HG03354 (cell line): ENCODE results near the gene USH1C.

ENCODE experiments used
- ATAC-seq: cut with Tn5 transposase; IDR thresholded peaks from one replicate; pipeline ENCODE4 v1.9.1; 2021; ENCODE audit warnings: mild to moderate bottlenecking; ENCODE audit not compliant: unreplicated experiment, poor library complexity, severe bottlenecking

The USH1C gene

DNA sequence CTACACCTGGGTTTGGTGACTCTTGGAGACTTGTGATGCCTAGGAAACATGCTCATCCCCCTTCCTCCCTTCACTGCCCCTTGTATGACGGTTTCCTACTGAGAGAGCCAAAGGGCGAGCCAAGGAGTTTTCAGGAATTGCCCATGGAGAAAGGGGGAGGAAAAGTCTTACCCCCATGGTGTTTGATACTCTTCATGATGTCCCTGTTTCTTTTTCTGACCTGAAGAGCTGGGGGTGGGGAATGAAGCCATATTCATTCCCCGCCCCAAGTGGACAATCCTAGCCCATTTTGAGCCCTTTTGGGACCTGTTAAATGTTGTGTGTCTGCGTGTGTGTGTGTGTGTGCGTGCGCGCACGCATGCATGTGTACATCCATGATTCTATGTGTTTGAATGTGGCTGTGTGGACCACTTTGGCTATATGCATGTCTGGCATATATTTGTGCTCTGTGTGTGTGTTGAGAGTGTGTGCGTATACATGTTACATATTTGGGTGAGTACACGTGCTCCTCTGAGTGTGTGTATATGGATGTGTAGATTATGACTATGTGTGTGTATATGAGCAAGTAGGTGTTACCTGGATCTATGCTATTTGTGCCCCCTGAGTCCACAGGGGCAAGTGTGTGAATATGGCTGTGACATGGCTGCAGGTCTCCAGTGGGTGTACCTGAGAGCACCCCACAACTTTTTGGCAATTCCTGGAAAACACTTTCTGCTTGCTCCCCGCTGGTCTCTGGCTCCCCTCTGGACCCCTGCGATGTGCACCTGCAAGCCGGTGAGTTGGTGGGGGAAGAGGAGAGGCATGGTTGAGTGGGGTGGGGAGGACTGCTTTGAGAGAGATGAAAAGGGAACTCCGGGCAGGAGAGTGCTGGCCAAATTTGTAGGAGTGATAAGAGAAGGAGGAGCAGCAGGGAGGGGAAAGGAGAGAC, 27.5 kb upstream of the USH1C start:
- no peak for ATAC-seq

DNA sequence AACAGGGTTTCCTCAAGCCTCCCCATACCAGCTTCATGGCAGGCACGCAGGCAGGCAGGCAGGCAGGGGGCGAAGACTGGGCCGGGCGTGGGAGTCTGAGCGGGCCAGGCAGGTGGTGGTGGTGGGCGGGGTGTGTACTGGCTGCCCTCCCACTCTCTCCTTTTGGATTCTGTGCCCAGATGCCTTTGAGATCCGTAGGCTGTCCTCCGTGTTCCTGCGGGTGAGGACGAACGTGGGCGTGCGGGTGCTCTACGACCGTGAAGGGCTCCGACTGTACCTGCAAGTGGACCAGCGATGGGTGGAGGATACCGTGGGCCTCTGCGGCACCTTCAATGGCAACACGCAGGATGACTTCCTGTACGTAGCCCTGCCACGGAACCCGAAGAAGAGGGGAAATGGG, 25.8 kb upstream of the USH1C start:
- ATAC-seq = no peak

DNA sequence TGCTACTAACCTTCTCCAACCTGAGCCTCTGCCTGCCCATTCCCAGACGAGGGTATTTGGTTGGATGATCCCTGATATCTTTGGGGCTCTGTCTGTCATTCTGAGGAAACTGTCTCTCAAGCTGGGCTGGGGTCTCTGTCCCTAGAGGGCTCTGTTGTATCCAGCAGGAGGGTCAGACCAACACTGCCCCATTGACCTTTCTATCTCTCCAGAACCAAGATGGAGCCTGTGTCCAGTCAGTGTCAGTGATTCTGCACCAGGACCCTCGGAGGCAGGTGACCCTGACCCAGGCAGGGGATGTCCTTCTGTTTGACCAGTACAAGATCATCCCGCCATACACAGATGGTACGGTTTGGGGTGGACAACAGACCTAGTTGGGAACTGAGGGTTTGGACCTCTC, 24.7 kb upstream of the USH1C start:
- ATAC-seq = no peak

DNA sequence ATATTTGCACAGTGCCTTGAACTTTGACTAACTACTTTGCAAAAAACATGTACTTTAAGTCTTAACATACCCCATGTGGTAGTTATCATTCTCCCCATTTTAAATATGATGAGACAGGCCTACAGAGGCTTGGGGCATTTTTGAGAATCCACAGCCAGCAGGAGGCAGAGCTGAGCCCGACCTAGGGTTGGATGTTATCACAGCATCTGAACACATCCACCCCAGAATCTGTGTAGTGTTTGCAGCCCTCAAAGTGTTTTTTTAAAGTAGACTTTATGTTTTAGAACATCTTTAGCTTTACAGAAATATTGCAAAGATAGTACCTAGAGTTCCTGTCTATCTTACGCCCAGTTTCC, 20.4 kb upstream of the USH1C start:
- no peak for ATAC-seq

DNA sequence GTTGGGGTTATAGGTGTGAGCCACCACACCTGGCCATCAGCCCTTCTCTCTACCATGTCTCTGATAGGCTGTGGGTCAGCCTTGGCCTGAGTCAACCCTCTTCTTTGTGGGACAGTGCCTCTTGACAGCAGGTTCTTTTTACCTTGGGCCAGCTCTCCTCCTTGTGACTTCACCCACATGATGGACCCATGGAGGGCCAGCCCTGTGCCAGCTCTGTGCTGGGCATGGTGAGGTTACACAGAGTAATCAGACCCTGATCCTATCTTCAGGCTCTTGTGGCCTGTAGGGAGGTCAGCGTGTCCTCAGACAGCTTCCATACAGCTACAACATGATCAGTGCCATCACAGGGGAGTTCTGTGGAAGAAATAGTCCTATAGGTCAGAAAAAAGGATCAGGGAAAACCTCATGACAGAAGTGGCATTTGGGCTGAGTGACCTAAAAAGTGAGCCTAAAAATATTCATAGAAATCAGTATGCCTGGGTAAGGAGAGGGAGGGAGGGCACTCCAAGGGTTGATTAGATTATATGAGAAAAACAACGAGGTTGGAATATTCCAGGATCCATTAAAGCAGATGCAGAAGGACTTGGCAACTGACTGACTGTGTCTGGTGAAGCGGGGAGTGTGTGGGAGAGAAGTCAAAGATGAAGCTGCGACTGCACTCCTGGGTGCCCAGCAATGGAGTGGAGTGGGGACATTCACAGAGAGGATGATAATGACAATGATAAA, 19.9 kb upstream of the USH1C start:
- no peak for ATAC-seq

DNA sequence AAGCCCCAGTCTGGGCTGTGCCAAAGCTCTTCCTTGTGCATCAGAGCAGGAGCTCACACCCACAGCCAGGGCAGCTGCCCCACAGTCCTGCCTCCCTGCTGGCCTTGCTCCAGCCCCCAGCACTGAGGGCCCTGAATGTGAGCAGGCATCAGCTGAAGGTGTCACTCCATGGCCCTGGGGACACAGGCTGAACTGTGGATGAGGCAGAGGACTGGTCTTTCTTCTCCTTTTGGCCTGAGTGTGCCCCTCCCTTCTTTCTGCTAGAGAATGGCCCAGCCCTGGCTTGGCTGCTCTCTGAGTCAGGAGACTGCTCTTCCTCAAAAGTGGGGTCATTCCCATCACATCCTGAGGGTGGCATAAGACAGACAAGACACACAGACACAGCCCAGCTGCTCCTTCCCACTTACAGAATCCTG, 19.0 kb upstream of the USH1C start:
- no peak for ATAC-seq

DNA sequence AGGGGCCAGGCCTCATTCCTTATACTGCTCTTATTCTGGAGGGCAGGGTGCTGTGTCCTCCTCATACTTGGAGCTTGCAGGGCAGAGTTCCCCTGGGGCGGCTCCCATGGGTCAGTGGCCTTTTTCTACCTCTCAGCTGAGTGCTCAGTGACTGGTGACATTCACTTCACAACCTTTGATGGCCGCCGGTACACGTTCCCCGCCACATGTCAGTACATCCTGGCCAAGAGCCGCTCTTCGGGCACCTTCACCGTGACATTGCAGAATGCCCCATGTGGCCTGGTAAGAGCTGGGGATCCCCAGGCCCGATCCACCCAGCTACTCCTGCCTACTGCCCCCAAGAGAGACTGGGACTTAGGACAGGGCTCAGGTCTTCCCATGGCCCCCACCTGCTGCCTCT, 17.3 kb upstream of the USH1C start:
- ATAC-seq = no peak

- ATAC-seq = no peak
Measured at GRCh38 chr11:17561111-17561415, 16.8 kb upstream of the USH1C start.

DNA sequence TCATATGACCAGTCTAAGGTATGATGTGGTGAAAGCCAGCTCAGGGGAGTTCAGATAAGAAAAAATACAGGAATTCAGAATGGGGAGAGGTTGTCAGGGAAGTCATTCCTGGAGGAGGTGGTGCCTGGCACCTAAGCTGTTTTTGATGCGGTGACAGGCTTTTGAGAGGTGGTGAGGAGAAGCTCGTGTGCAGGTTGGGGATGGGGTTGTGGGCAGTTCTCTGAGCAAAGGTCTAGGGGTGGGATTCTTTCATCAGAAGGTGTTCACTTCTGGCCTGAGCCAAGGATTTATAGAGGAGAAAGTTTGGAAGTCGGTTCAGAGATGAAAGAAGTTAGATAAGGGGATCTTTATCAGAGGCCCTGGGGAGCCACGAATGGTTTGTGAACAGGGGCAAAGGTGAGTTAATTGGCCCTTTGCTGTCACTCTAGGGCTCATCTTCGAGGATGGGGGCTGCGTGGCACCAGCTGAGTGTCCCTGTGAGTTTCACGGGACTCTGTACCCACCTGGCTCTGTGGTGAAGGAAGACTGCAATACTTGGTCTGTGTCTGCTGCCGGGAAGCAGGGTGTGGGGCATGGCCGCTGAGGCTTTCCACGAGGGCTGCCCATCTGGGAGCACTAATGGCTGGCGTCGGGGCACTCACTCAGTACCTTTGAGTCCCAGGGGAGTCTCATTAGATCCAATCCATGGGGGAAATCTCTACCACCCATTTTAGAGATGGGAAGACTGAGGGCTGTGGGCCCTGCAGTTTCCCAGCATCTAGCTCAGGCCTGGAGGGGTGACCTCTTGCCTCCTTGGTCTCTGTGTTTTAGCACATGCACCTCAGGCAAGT, 16.3 kb upstream of the USH1C start:
- ATAC-seq = no peak

- ATAC-seq = no peak
Measured at GRCh38 chr11:17559341-17560087, 15.3 kb upstream of the USH1C start.

GRCh38 chr11:17558916-17559315, 14.7 kb upstream of the USH1C start:
- no peak for ATAC-seq

DNA sequence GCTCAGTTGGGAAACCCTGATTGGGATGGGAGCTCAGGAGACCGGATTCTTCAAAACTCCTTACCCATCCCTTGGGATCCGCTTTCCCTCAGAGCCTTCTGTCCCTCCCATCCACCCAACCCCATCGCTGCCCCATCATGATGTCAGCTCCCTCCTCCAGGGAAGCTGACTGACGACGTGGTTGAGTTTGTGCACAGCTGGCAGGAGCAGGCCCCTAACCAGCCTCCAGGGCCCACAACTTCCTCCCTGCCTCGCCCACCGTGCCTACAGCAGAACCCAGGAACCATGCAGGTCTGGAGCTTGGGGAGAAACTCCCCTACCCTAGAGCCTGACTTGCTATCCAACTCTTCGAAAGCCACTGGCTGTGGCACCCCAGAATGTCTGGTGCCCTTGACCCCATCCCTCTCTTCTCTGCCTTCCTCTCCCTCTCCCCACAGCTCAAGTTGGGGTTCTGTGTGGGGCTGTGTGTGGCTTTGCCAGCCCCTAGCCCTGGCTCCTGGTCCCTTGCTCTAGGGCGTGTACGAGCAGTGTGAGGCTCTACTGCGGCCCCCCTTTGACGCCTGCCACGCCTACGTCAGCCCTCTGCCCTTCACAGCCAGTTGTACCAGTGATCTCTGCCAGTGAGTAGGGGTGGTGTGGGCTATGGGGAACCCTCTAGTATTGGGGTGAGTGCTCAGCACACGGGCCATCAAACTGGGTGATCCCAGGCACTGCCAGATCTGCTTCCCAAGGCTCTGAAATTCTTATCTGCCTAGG, 14.0 kb upstream of the USH1C start:
- ATAC-seq = no peak

GRCh38 chr11:17556999-17557398, 12.8 kb upstream of the USH1C start:
- no peak for ATAC-seq

GRCh38 chr11:17554487-17554886, 10.3 kb upstream of the USH1C start:
- ATAC-seq = no peak

- no peak for ATAC-seq
Measured at GRCh38 chr11:17553249-17553546, 9.0 kb upstream of the USH1C start.

DNA sequence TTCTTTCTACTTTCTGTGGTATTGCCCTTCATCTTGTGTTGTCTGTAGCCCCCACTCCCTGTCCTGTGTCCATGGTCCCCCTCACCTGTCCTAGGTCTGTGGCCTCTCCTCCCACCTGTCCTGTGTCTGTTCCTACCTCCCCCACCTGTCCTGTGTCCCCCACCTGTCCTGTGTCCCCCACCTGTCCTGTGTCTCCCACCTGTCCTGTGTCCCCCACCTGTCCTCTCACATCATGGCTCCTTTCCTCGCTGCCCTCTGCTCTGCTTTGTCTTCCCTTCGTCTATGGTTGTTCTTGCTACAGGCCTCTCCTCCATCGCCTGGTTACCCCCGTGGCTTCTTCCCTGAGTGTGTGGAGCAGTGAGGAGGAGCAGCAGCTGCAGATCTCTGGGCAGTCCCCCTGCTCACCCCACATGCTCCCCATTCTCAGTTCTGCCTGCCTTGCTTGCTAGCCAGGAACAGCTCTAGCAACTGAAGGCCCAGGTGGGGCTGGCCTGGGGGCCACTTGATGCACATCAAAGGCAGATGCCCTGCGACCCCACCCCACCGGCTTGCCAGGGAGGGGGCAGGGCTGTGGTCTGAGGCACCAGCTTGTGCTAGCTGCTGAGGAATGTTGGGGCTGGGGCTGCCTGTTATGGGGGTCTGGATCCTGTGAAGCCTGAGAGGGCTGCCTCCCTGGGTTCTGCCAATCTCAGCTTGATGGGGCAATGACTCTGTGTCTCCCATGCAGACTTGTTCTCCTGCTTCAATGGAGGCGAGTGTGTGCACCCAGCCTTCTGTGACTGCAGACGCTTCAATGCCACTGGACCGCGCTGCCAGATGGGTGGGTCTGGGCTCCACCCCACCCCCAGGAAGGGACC, 8.4 kb upstream of the USH1C start:
- ATAC-seq = no peak

DNA sequence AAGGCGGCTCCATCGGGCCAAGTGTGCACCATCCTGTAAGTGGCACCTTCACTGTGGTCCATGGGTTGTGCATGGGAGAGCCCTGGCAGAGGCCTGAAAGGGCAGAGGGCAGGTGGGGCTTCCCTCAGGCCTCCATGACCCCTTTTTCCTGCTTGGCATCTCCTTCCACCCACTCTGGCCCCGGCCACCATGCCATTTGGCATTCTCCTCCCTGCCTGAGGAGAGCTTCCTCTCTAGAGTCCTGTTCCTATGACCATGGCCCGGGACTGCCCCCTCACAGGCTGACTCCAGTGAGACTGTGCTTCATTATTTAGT, 7.8 kb upstream of the USH1C start:
- no peak for ATAC-seq

DNA sequence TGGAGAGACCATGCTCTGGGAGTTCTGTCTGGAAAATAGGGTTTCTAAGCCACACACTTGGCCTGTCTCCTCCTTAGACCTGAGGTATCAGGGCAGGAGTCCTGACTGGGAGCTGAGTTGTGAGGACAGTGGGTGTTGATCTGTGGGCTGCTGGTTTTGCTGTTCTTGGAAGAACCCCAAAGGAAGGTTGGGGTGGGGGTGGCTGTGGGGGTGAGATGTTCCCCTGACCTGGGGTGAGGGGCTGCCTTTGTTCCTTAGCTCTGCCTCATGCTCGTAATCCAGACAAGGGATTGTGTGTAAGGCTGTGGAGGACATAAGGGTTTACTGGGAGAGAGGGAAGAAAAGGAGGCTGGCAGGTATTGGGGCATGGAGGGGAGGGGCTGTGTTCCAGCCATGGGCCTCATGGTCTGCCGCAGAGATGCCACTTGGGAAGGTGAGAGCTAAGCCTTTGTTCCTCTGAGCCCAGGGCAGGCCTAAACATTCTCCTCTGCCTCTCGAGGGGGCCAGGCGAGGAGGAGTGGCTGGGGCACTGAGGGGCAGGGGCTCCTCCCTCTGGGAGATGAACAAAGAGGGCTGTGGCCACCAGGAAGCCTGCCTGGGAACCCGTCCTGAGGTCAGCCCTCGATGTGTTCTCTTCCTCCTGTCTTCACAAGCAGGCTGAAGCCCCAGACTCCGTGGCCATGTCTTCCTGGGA, 7.3 kb upstream of the USH1C start:
- no peak for ATAC-seq
